ENCODE measurements around the gene DBP.

DNA sequence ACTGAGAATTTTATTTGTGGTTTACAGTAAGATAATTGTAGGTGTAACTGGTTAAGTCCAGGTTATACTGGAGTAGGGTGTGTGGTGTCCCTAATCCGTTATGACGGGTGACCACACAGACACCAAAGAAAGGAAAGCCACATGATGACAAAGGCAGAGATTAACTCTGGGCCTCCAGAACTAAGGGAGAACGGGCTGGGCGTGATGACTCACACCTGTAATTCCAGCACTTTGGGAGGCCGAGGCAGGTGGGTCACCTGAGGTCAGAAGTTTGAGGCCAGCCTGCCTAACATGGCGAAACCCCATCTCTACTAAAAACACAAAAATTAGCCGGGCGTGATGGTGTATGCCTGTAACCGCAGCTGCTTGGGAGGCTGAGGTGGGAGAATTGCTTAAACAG lies 48.4 kb upstream of the DBP start:
- TF ChIP-seq, protein P1, sequence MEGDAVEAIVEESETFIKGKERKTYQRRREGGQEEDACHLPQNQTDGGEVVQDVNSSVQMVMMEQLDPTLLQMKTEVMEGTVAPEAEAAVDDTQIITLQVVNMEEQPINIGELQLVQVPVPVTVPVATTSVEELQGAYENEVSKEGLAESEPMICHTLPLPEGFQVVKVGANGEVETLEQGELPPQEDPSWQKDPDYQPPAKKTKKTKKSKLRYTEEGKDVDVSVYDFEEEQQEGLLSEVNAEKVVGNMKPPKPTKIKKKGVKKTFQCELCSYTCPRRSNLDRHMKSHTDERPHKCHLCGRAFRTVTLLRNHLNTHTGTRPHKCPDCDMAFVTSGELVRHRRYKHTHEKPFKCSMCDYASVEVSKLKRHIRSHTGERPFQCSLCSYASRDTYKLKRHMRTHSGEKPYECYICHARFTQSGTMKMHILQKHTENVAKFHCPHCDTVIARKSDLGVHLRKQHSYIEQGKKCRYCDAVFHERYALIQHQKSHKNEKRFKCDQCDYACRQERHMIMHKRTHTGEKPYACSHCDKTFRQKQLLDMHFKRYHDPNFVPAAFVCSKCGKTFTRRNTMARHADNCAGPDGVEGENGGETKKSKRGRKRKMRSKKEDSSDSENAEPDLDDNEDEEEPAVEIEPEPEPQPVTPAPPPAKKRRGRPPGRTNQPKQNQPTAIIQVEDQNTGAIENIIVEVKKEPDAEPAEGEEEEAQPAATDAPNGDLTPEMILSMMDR (conservative IDR thresholded peaks at IDR 0.05; ENCODE audit: low read length): no peak
- no peak for TF ChIP-seq EZH2phosphoT487 (IDR thresholded peaks at IDR 0.05; ENCODE audit: borderline replicate concordance)

Data from Loucy (cell line).